ENCODE results near the gene IRAK1. TPM values are rescaled to one million over a fixed set of nuclear protein-coding genes. Genes with fewer than 3 reads are reported as not detected.

IRAK1 gene
- total and polyA plus RNA-seq, 8 donors: 52.2 to 172 (median 65.4) TPM

- Histone ChIP-seq H3K4me3 (no peak overlapping the region), H3K27me3 (no peaks in the 10 kb centered on the region), H3K9me3 (no peaks in the 10 kb centered on the region), H3K27ac (no peak overlapping the region), H3K36me3 (peaks cover 0 to 52% of the 10 kb centered on the region in 2 donors), H3K4me1 (no peaks in the 10 kb centered on the region)
- no peak for TF ChIP-seq CTCF (IDR thresholded peaks at IDR 0.05)
- intact Hi-C loops (cut with DNase I): no loop called here
- ATAC-seq (no peak), DNase-seq (no peak)
Observed at GRCh38 chrX:154030266-154030665, 10.6 kb upstream of the IRAK1 start.

- H3K9me3 ChIP-seq: no peaks in the 10 kb centered on the region
- ATAC-seq (no peak), DNase-seq (no peak)
- no peaks in the 10 kb centered on the region for H3K27me3 ChIP-seq
- H3K4me1 ChIP-seq: no peaks in the 10 kb centered on the region
- no peak overlapping the region for H3K27ac ChIP-seq
- no peak overlapping the region for H3K4me3 ChIP-seq
- peaks cover 0 to 52% of the 10 kb centered on the region in 2 donors for H3K36me3 ChIP-seq
- intact Hi-C loops (cut with DNase I): no loop called here
- no peak for TF ChIP-seq CTCF (IDR thresholded peaks at IDR 0.05)
Observed at GRCh38 chrX:154029439-154029838, 9.7 kb upstream of the IRAK1 start.

- Histone ChIP-seq H3K27me3 (no peaks in the 10 kb centered on the region), H3K4me1 (no peaks in the 10 kb centered on the region), H3K27ac (no peak overlapping the region), H3K4me3 (no peak overlapping the region), H3K9me3 (no peaks in the 10 kb centered on the region), H3K36me3 (peaks cover 0 to 52% of the 10 kb centered on the region in 2 donors)
- no peak for TF ChIP-seq CTCF (IDR thresholded peaks at IDR 0.05)
- ATAC-seq (no peak), DNase-seq (no peak)
- intact Hi-C loops (cut with DNase I): no loop called here
Observed at GRCh38 chrX:154028502-154029184, 8.9 kb upstream of the IRAK1 start.

- TF ChIP-seq CTCF (IDR thresholded peaks at IDR 0.05): no peak
- Histone ChIP-seq H3K4me1 (no peaks in the 10 kb centered on the region), H3K4me3 (no peak overlapping the region), H3K27ac (no peak overlapping the region), H3K36me3 (peaks cover 0 to 52% of the 10 kb centered on the region in 2 donors), H3K9me3 (no peaks in the 10 kb centered on the region), H3K27me3 (no peaks in the 10 kb centered on the region)
- DNase-seq (no peak), ATAC-seq (no peak)
- intact Hi-C loops (cut with DNase I): no loop called here
Observed at GRCh38 chrX:154027986-154028385, 8.3 kb upstream of the IRAK1 start.

- Histone ChIP-seq H3K9me3 (no peaks in the 10 kb centered on the region), H3K36me3 (peaks cover 0 to 49% of the 10 kb centered on the region in 2 donors), H3K27me3 (no peaks in the 10 kb centered on the region), H3K27ac (no peak overlapping the region), H3K4me1 (no peaks in the 10 kb centered on the region), H3K4me3 (no peak overlapping the region)
- DNase-seq: no peak
- no peak for ATAC-seq
- no peak for TF ChIP-seq CTCF (IDR thresholded peaks at IDR 0.05)
- intact Hi-C loops (cut with DNase I): no loop called here
Observed at GRCh38 chrX:154027022-154027402, 7.3 kb upstream of the IRAK1 start.
